ENCODE measurements around the gene XRCC2.

DNA sequence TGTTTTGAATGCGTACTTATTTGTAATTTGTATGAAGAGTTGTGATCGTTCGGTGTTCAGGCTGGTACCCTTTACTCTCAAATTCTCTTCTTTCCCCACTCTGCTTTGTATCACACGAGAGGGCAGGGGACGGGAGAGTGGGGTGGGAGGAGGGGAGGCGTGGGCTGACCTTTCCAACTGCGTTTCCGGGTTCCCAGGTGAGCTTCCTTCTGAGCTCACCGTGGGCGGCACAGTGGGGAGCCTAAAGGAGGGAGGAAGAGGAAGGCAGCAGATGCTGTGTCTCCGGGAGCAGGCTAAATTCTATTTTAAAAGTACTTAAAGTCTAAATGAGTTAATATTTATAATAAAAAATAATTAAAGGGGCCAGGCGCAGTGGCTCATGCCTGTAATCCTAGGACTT, 7.4 kb upstream of the XRCC2 start:
- TF ChIP-seq, protein P1, sequence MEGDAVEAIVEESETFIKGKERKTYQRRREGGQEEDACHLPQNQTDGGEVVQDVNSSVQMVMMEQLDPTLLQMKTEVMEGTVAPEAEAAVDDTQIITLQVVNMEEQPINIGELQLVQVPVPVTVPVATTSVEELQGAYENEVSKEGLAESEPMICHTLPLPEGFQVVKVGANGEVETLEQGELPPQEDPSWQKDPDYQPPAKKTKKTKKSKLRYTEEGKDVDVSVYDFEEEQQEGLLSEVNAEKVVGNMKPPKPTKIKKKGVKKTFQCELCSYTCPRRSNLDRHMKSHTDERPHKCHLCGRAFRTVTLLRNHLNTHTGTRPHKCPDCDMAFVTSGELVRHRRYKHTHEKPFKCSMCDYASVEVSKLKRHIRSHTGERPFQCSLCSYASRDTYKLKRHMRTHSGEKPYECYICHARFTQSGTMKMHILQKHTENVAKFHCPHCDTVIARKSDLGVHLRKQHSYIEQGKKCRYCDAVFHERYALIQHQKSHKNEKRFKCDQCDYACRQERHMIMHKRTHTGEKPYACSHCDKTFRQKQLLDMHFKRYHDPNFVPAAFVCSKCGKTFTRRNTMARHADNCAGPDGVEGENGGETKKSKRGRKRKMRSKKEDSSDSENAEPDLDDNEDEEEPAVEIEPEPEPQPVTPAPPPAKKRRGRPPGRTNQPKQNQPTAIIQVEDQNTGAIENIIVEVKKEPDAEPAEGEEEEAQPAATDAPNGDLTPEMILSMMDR (IDR thresholded peaks at IDR 0.05), result no peak
- no peak for TF ChIP-seq POLR2A (IDR thresholded peaks at IDR 0.05)
